Stimulated activated CD4-positive, alpha-beta T cell treated with anti-CD3 and anti-CD28 coated beads, Interleukin-4, amount 100 ng/mL, for 24 hours (primary cell): ENCODE data around the gene ACSL6.

Experiments
- DNase-seq: peaks from one replicate; pipeline ENCODE4 v3.0.0-alpha.2; 2020

The ACSL6 gene

DNA sequence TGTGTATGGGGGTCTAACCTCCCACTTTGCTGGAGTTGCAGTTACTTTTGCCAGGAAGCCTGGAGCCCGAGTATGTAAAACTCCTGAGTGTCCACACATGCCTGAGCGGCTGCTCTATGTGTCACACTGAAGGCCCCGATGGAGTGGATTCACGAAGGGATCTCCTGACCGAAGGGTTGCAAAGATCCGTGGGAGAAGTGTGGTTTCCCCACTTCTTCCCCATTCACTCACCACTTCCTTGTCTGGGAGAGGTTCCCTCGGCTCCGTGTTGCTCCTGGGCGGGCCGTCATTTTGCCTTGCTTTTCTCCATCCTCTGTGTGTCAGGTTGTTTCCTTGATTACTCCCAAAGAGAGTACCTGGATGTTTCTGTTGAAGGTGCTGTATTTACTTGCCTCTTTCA lies 32.7 kb upstream of the ACSL6 start:
- no peak for DNase-seq

- no peak for DNase-seq
Observed at GRCh38 chr5:132037353-132037752, 25.9 kb upstream of the ACSL6 start.

DNA sequence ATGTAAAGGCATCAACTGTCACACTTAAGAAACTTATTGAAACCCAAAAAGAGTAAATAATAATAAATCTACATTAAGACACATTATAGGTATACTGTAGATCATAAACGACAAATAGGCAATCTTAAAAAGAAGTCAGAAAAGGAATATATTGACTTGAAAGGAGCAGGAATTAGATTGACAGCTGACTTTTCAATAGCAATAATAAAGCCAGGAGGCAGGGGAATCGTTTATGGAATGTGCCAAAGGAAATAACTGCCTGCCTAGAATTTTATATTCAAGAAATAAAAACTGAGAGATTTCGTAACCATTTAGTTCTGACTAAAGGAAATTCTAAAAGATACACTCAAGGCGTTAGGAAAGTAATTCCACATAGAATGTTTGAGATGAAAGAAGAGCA lies 21.7 kb upstream of the ACSL6 start:
- DNase-seq: no peak

DNA sequence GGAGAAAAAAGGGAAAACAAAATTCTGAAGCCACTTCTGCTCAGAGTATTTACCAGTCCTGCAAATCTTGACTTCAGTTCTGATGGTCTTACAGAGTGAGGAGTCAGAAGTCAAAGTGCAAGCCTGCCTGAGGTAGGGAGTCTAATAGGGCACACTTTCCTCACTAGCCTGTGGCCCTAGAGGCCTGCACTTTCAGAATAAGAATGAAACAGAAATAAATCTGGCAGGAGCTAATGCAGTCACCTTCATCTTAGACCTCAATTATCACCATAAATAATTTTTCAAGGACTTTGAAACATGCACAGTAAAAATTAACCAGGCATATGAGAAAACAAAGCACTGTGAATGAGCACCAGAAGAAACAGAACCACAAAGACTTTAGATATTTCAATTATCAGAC lies 20.7 kb upstream of the ACSL6 start:
- DNase-seq: no peak

DNA sequence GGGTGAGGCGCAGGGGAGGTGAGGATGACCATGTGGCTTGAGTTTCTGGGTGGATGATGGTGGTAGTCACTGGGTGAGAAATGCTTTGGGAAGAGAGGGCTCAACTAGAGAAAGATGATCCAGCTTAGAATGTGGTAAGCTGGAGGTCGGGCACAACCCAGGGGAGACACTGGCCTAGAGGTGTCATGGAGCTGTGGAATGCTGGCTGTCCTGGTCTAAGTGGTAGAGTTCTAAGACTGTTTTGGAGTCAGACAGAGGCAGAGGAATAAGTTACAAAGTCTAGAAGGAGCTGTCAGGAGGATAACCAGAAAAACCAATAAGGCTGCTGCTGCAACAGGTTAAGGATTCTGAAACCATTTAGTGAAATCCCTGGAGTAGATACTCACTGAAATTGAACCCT lies 19.2 kb upstream of the ACSL6 start:
- no peak for DNase-seq

DNA sequence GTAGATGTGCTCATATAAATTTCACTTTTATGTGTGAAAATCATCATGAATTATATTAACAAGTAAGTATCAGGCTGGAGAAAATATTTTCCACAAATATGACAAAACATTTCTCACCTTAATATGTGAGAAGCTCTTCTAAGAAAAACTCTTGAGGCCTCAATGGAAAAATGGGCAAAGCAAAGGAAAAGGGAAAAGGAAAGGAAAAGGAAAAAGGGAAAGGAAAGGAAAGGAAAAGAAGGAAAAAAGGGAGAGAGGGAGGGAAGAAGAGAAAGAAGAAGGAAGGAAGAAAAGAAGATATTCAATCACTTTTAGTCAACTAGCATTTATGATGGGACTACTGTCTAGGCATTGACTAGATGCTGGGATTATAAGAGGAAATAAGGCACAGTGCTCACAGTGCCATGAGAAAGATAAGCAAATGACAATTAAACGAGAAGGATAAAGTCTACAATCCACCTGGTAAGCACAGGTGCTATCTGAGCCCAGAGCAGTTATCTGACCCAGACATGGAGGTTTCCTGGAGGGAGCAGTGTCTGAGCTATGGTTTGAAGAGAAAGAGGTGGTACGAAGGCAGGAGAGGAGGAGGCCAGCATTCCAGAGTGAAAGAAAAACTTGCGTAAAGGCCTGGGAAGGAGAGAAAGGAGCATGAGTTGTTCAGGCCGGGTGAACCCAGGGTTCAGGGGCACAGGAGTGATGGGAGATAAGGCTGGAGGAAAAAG lies 18.3 kb upstream of the ACSL6 start:
- DNase-seq: no peak

- no peak for DNase-seq
Observed at GRCh38 chr5:132027027-132027426, 15.6 kb upstream of the ACSL6 start.

GRCh38 chr5:132026516-132027008 lies 15.1 kb upstream of the ACSL6 start:
- DNase-seq: peak; percentile 30

- no peak for DNase-seq
Observed at GRCh38 chr5:132025403-132025971, 14.0 kb upstream of the ACSL6 start.

- DNase-seq: no peak
Observed at GRCh38 chr5:132024789-132025402, 13.4 kb upstream of the ACSL6 start.

- DNase-seq: no peak
Observed at GRCh38 chr5:132024117-132024435, 12.6 kb upstream of the ACSL6 start.

GRCh38 chr5:132023258-132024116 lies 12.0 kb upstream of the ACSL6 start:
- no peak for DNase-seq

- peak; percentile 54 for DNase-seq
Observed at GRCh38 chr5:132022737-132023136, 11.3 kb upstream of the ACSL6 start.

DNA sequence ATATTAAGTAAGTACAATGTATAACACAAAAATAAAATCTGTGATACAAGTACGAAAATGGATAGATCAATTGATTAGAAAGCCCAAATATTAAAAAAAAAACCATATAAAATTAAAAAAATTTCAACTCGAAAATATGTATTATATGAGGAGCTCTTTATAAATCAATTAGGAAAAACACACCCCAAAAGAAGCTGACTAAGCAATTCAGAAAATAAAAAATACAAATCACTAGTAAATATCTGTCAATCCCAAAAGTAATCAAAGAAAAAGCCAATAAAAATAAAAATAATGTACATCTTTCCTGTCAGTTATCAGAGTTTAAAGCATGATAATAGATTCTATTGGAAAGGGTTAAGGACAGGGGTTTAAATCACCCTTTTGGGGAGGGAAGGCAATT lies 10.2 kb upstream of the ACSL6 start:
- DNase-seq: no peak

DNA sequence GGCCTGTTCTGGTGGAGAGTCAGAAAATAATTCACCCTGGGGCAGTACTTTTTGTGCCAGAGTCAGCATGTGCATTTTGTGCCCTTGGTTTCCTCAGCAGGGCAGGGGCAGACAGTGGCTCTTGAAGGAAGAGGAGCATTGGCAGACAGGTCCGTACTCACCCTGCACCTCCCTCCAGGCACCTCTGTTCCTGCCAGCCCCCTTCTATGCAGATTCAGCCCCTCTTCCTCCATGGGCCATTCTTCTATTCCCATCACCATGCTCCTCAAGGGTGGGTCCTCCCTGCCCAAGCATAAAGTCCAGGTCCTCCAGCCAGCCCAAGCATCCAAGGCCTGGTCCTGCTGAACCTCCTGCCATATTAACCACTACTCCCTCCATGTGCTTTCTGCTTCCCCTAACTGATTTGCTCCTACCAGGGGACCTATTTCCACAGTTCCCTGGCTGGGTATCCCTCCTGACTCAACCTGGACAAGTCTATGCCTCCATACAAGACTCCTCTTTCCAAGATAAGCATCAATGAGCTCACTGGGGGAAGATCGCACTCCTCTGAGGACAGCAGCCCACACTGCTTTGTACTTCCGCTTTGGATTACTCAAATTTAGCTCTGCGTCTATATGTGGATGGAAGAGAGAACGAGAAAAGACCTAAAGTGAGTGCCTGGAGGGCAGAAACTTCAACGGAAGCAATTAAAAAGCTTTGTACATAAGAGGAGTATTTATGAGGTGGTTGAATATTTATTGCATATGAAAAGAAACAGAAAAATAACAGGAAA lies 9.3 kb upstream of the ACSL6 start:
- no peak for DNase-seq

GRCh38 chr5:132019857-132020555 lies 8.5 kb upstream of the ACSL6 start:
- peak; percentile 84 for DNase-seq

- no peak for DNase-seq
Observed at GRCh38 chr5:132019337-132019736, 7.9 kb upstream of the ACSL6 start.

DNA sequence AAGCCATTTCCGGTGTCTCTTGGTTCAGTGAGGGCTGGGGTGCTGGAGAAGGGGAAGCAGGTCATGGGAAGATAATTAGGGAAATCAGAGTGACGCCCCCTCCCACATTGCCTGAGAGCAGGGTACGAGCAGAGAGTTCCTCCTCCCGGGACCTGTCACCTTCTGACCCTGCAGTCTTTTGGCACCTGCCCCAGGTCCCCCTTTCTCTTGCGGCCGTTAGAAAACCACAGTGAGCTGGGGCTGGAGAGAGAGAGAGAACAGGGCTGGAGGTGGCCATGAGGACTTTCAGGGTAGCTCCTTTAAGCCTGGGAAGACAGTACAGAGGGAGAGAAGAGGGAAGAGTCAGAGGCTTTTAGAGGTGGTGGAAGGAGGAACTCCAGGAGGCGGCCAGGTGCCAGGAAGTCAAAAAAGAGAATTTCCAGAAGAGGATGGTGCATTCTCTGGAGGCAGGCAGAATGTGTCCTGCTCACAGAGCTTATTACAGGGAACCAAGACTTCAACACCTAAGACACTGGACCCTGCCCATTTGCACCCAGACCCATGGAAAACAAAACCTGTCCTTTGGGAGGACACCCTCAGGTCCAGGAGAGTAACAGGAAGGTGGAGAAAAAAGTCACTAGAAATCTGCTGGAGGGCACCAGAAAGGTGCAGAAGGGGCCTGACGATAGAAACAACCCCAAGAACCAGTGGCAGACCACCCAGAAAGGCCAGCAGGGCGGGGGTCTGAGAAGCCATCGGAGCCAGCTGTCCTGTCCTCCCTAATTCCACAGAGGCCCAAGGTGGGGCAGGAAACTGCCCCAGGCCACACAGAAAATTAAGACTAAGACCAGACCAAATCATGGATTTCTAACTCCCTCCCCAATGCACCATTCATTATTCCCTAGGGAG lies 6.5 kb upstream of the ACSL6 start:
- DNase-seq: no peak

DNA sequence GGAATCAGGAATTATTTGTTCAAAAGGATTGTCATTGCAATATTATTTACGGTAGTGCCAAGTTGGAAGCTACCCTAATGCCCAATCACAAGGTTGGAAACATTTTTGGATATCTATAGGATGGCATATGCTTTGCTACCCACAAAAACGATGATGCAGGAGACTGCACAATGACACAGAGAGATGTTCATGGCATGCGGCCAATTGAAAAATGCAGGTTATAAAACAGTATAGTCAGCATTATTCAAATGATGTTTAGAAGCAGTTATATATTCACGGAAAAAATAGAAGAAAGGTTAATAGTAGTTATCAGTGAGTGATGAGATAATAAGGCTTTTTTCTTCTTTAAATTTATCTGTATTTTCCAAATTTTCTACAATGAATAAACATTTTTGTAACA lies 5.9 kb upstream of the ACSL6 start:
- DNase-seq: no peak

DNA sequence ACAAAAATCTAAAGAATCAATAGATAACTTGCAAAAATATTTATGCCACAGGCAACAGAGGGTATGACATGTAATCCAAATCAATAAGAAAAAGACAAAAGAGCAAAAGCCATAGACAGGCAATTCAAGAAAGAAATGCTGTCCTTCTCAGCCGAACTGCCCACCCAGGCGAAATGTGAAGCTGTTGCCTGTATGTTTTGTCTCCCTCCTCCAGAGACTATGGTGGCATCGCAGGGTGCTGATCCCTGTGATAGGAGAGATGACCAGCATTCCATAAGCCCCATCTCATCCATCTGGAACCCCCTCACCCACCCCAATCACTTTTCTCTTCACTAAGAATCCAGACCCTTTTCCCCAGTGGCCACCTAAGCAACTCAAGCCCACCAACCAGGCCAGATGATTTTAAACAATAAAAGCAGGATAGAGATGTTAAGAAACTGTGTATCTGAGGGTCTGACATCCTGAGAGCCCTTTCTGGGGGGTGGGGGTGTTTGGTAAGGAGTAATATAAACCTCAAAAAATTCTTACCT lies 5.3 kb upstream of the ACSL6 start:
- DNase-seq: no peak

DNA sequence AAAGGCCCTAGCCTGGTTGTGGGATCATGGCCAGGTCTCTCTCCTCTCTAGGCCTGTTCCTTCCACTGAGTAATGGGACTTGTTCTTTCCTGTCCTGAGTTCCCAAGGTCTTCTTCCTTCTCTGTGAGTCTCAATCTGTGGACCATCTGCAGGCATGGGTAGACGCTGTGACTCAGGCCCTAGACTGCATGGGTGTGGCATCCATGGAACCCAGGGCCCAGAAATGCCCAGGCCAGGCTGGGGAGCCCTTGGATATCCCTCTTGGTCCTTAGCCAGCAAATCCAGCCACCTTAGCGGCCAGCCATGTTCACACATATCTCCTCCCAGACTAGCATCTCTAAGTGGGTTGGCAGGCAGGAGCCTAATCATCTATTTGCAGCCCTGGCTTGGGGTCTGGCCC lies 2.3 kb upstream of the ACSL6 start:
- DNase-seq: no peak
